Calu3 (cell line): ENCODE measurements around the gene RAB24. TPM values are rescaled to one million over a fixed set of nuclear protein-coding genes. Genes with fewer than 3 reads are reported as not detected.

ENCODE experiments used
- BruUV-seq: library from RNA; stranded (reverse); fragments of 400-500 nt; replicated peaks from 2 replicates; lab custom pipeline; 2021; lab: Mats Ljungman, UMichigan
- CTCF ChIA-PET: fragments of 300-600 bp; sonication (Branson Sonifier 250); formaldehyde crosslinking; loops from one replicate; lab custom pipeline; 2022; ENCODE audit warnings: antibody characterized with exemption; lab: Charles Lee
- DNase-seq: peaks from one replicate; pipeline ENCODE4 v3.0.0; 2022
- H3K27ac Mint-ChIP-seq: one replicate; pipeline ENCODE4 v1.8.0; 2022; ENCODE audit warnings: mixed read lengths; ENCODE audit not compliant: unreplicated experiment
- H3K27me3 Mint-ChIP-seq: one replicate; pipeline ENCODE4 v1.8.0; 2022; ENCODE audit warnings: mixed read lengths; ENCODE audit not compliant: unreplicated experiment
- H3K36me3 Mint-ChIP-seq: one replicate; pipeline ENCODE4 v1.8.0; 2022; ENCODE audit warnings: mild to moderate bottlenecking, moderate library complexity, mixed read lengths; ENCODE audit not compliant: insufficient read depth, unreplicated experiment
- H3K4me1 Mint-ChIP-seq: one replicate; pipeline ENCODE4 v1.8.0; 2022; ENCODE audit warnings: mild to moderate bottlenecking, low read depth, mixed read lengths; ENCODE audit not compliant: unreplicated experiment
- H3K4me3 Mint-ChIP-seq: one replicate; pipeline ENCODE4 v1.8.0; 2022; ENCODE audit warnings: mild to moderate bottlenecking, low read depth, moderate library complexity, mixed read lengths; ENCODE audit not compliant: unreplicated experiment
- H3K9me3 Mint-ChIP-seq: one replicate; pipeline ENCODE4 v1.8.0; 2022; ENCODE audit warnings: low read depth, mixed read lengths; ENCODE audit not compliant: unreplicated experiment
- CTCF ChIP-seq: fragments of 200-600 bp; IDR thresholded peaks from one replicate; pipeline ENCODE4 v1.8.0; 2022; ENCODE audit warnings: antibody characterized with exemption; ENCODE audit not compliant: unreplicated experiment
- intact Hi-C: fragments of 100-400 bp; cut with micrococcal nuclease; formaldehyde crosslinking; loops from one replicate; pipeline ENCODE4 v1.10.0; 2022; ENCODE audit not compliant: unreplicated experiment
- total RNA-seq: library from RNA; stranded (reverse); gene quantifications from 2 replicates; pipeline ENCODE4 v1.2.3, GENCODE V29; 2022

Gene RAB24
- total RNA-seq, 1 experiment from 2014 or later = 34.0 TPM

- peaks cover 17% of the 10 kb centered on the region for H3K36me3 Mint-ChIP-seq
- no TSS peak for BruUV-seq
- H3K4me3 Mint-ChIP-seq = no peak overlapping the region
- H3K4me1 Mint-ChIP-seq = no peaks in the 10 kb centered on the region
- TF ChIP-seq CTCF = no peak
- no peaks in the 10 kb centered on the region for H3K9me3 Mint-ChIP-seq
- CTCF ChIA-PET = no interaction called here
- intact Hi-C loops = no loop called here
- no peak overlapping the region for H3K27ac Mint-ChIP-seq
- DNase-seq = no peak
- H3K27me3 Mint-ChIP-seq = no peaks in the 10 kb centered on the region
Observed at GRCh38 chr5:177275883-177276282, 27.6 kb downstream of the RAB24 start.

GRCh38 chr5:177271113-177271512 lies 32.4 kb downstream of the RAB24 start:
- Mint-ChIP-seq H3K9me3 (no peaks in the 10 kb centered on the region), H3K36me3 (peaks cover 16% of the 10 kb centered on the region), H3K4me3 (no peak overlapping the region), H3K4me1 (no peaks in the 10 kb centered on the region), H3K27me3 (no peaks in the 10 kb centered on the region), H3K27ac (no peak overlapping the region)
- DNase-seq = no peak
- no peak for TF ChIP-seq CTCF
- intact Hi-C loops = no loop called here
- no TSS peak for BruUV-seq
- CTCF ChIA-PET = no interaction called here

- Mint-ChIP-seq H3K4me1 (no peaks in the 10 kb centered on the region), H3K27ac (no peak overlapping the region), H3K27me3 (no peaks in the 10 kb centered on the region), H3K36me3 (peaks cover 18% of the 10 kb centered on the region), H3K4me3 (no peak overlapping the region), H3K9me3 (no peaks in the 10 kb centered on the region)
- intact Hi-C loops = no loop called here
- CTCF ChIA-PET = interaction anchor here (0.6 to 1.0 kb wide), 2 partner anchors 17 to 145 kb away, joined by 3 to 4 read pairs; no protein-coding TSS in a partner anchor
- BruUV-seq = no TSS peak
- DNase-seq = no peak
- no peak for TF ChIP-seq CTCF
Observed at GRCh38 chr5:177270653-177271052, 32.9 kb downstream of the RAB24 start.

GRCh38 chr5:177269976-177270375 lies 33.5 kb downstream of the RAB24 start:
- no peak overlapping the region for H3K27ac Mint-ChIP-seq
- H3K4me1 Mint-ChIP-seq = no peaks in the 10 kb centered on the region
- H3K9me3 Mint-ChIP-seq = no peaks in the 10 kb centered on the region
- BruUV-seq = no TSS peak
- peaks cover 18% of the 10 kb centered on the region for H3K36me3 Mint-ChIP-seq
- CTCF ChIA-PET = interaction anchor here (0.6 to 1.0 kb wide), 2 partner anchors 17 to 144 kb away, joined by 3 to 4 read pairs; no protein-coding TSS in a partner anchor
- no peaks in the 10 kb centered on the region for H3K27me3 Mint-ChIP-seq
- intact Hi-C loops = no loop called here
- no peak for TF ChIP-seq CTCF
- H3K4me3 Mint-ChIP-seq = no peak overlapping the region
- DNase-seq = no peak
